ENCODE results near the gene CEP131.
A peak's percentile ranks its signal among the peaks of the same experiment; 100 is the strongest.

CEP131 gene

GRCh38 chr17:81242421-81243332 lies 19.9 kb upstream of the CEP131 start:
- DNase-seq (ENCODE audit: extremely low spot score) = no peak
- CTCF ChIA-PET = no interaction called here
- no peak for TF ChIP-seq ELF4 (IDR thresholded peaks at IDR 0.05)
- no peak for TF ChIP-seq FOXM1 (IDR thresholded peaks at IDR 0.05; ENCODE audit: borderline replicate concordance)
- no peak for TF ChIP-seq PKNOX1 (IDR thresholded peaks at IDR 0.05)
- TF ChIP-seq L3MBTL2 (conservative IDR thresholded peaks at IDR 0.05) = no peak
- TF ChIP-seq LEF1 (IDR thresholded peaks at IDR 0.05; ENCODE audit: borderline replicate concordance) = no peak
- TF ChIP-seq NFRKB (IDR thresholded peaks at IDR 0.05) = no peak
- no peak for TF ChIP-seq CTBP1 (IDR thresholded peaks at IDR 0.05; ENCODE audit: borderline replicate concordance)
- TF ChIP-seq ZNF384 (IDR thresholded peaks at IDR 0.05) = no peak
- TF ChIP-seq FOXK2 (IDR thresholded peaks at IDR 0.05) = no peak
- no peak for TF ChIP-seq FOXA1 (IDR thresholded peaks at IDR 0.05)
- no peak for TF ChIP-seq TARDBP (IDR thresholded peaks at IDR 0.05)
- TF ChIP-seq SP1 (IDR thresholded peaks at IDR 0.05) = no peak
- TF ChIP-seq BHLHE40 (IDR thresholded peaks at IDR 0.05; ENCODE audit: borderline replicate concordance) = no peak
- POLR2A ChIA-PET = no interaction called here

GRCh38 chr17:81241648-81242420 lies 19.1 kb upstream of the CEP131 start:
- ChIA-PET CTCF (no interaction called here), POLR2A (no interaction called here)
- TF ChIP-seq ZNF384 (IDR thresholded peaks at IDR 0.05) = no peak
- no peak for TF ChIP-seq FOXM1 (IDR thresholded peaks at IDR 0.05; ENCODE audit: borderline replicate concordance)
- TF ChIP-seq SUZ12 (IDR thresholded peaks at IDR 0.05) = no peak
- TF ChIP-seq SP1 (IDR thresholded peaks at IDR 0.05) = no peak
- no peak for TF ChIP-seq BHLHE40 (IDR thresholded peaks at IDR 0.05; ENCODE audit: borderline replicate concordance)
- TF ChIP-seq NFRKB (IDR thresholded peaks at IDR 0.05) = no peak
- no peak for TF ChIP-seq TARDBP (IDR thresholded peaks at IDR 0.05)
- no peak for TF ChIP-seq L3MBTL2 (conservative IDR thresholded peaks at IDR 0.05)
- TF ChIP-seq CTBP1 (IDR thresholded peaks at IDR 0.05; ENCODE audit: borderline replicate concordance) = no peak
- no peak for TF ChIP-seq FOXA1 (IDR thresholded peaks at IDR 0.05)
- TF ChIP-seq ELF4 (IDR thresholded peaks at IDR 0.05) = no peak
- DNase-seq (ENCODE audit: extremely low spot score) = peak; percentile 78

- ChIA-PET POLR2A (no interaction called here), CTCF (interaction anchor here (1.3 kb wide), 1 partner anchor 98 kb away, joined by 9 read pairs; no protein-coding TSS in a partner anchor)
- TF ChIP-seq SP1 (IDR thresholded peaks at IDR 0.05) = no peak
- no peak for TF ChIP-seq L3MBTL2 (conservative IDR thresholded peaks at IDR 0.05)
- no peak for TF ChIP-seq ARNT (IDR thresholded peaks at IDR 0.05)
- no peak for TF ChIP-seq PKNOX1 (IDR thresholded peaks at IDR 0.05)
- TF ChIP-seq NFRKB (IDR thresholded peaks at IDR 0.05) = no peak
- TF ChIP-seq SUZ12 (IDR thresholded peaks at IDR 0.05) = no peak
- no peak for TF ChIP-seq HDGF (IDR thresholded peaks at IDR 0.05; ENCODE audit: borderline replicate concordance)
- no peak for DNase-seq (ENCODE audit: extremely low spot score)
Observed at GRCh38 chr17:81241203-81241602, 18.4 kb upstream of the CEP131 start.

- TF ChIP-seq ELF4 (IDR thresholded peaks at IDR 0.05) (no peak), HDGF (IDR thresholded peaks at IDR 0.05; ENCODE audit: borderline replicate concordance) (no peak), NFRKB (IDR thresholded peaks at IDR 0.05) (no peak), BHLHE40 (IDR thresholded peaks at IDR 0.05; ENCODE audit: borderline replicate concordance) (no peak), PKNOX1 (IDR thresholded peaks at IDR 0.05) (no peak), TARDBP (IDR thresholded peaks at IDR 0.05) (no peak), CTBP1 (IDR thresholded peaks at IDR 0.05; ENCODE audit: borderline replicate concordance) (no peak), ARNT (IDR thresholded peaks at IDR 0.05) (no peak), FOXM1 (IDR thresholded peaks at IDR 0.05; ENCODE audit: borderline replicate concordance) (no peak), ZNF384 (IDR thresholded peaks at IDR 0.05) (no peak), SUZ12 (IDR thresholded peaks at IDR 0.05) (no peak), LEF1 (IDR thresholded peaks at IDR 0.05; ENCODE audit: borderline replicate concordance) (no peak), FOXA1 (IDR thresholded peaks at IDR 0.05) (no peak)
- ChIA-PET CTCF (interaction anchor here (1.2 to 1.3 kb wide), 2 partner anchors 97 to 217 kb away, joined by 3 to 9 read pairs; no protein-coding TSS in a partner anchor), POLR2A (no interaction called here)
- DNase-seq (ENCODE audit: extremely low spot score) = no peak
Observed at GRCh38 chr17:81240761-81241160, 18.0 kb upstream of the CEP131 start.

- DNase-seq (ENCODE audit: extremely low spot score) = no peak
- ChIA-PET CTCF (interaction anchor here (1.2 to 1.5 kb wide), 4 partner anchors 10 to 217 kb away, joined by 3 to 9 read pairs (median 4); no protein-coding TSS in a partner anchor), POLR2A (interaction anchor here (0.7 to 3.0 kb wide), 13 partner anchors 10 to 271 kb away, joined by 3 to 23 read pairs (median 5); partner anchors contain the start of genes CEP131 and SLC38A10)
- peak; percentile 68 for TF ChIP-seq L3MBTL2 (conservative IDR thresholded peaks at IDR 0.05)
- no peak for TF ChIP-seq SP1 (IDR thresholded peaks at IDR 0.05)
Observed at GRCh38 chr17:81239714-81240555, 17.2 kb upstream of the CEP131 start.
